Activated effector memory CD4-positive, alpha-beta T cell treated with anti-CD3 and anti-CD28 coated beads, Interleukin-2, amount 50 U/mL, for 16 hours (primary cell): ENCODE data around the gene BCL6.
A peak's percentile ranks its signal among the peaks of the same experiment; 100 is the strongest.
"Not testable (repeated sequence)": the region's sequence is repeated elsewhere in the genome, so short reads cannot be mapped to it uniquely, and the experiment has no call there.

Experiments
- DNase-seq: peaks from one replicate; pipeline ENCODE4 v3.0.0-alpha.2; 2020

Gene BCL6

DNA sequence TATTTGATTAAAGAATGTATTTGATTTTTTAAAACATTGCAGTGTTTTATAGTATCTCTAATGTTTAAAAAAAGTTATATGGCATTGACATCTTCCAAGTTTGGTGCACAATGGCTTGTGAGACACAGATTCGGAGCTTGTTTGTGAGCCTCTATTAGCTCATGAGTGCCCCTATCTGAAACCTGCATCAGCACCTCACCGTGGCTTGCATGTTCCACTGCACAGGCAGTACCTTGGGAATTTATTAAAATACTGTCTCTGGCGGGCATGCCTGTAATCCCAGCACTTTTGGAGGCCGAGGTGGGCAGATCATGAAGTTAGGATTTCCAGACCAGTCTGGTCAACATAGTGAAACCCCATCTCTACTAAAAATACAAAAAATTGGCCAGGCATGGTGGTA lies 36.1 kb downstream of the BCL6 start:
- DNase-seq, result no peak

DNA sequence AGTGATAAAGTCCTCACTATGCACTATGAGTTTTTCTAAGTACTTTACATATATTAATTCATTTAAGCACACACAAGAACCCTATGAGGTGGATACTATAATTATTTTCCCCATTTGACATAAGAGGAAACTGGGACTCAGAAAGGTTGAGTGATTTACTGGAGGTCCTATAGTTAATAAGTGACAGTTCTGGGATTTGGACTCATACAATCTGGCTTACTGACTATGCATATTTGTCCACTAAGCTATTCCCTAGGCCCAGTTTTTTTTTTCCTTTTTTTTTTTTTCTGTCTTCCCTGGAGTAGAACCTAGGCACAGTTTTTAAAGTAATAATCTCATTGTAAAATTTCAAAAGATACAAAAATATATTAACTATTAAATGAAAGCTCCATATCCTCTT lies 36.6 kb downstream of the BCL6 start:
- no peak for DNase-seq

DNA sequence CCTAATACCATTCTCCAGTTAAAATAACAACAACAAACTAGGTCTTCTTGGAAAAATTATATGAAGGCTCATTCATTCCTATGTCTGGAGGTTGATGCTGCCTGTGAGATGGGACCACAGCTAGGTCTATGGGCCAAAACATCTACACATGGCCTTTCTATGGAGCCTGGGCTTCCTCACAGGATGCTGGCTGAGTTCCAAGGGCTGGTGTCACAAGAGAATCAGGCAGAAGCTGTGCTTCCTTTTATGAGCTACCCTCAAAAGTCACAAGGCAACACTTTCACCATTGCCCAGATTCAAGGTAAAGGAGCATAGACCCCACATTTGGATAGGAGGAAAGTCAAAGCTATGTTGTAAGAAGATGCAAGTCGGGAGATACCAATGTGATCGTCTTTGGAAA lies 38.3 kb downstream of the BCL6 start:
- no peak for DNase-seq

DNA sequence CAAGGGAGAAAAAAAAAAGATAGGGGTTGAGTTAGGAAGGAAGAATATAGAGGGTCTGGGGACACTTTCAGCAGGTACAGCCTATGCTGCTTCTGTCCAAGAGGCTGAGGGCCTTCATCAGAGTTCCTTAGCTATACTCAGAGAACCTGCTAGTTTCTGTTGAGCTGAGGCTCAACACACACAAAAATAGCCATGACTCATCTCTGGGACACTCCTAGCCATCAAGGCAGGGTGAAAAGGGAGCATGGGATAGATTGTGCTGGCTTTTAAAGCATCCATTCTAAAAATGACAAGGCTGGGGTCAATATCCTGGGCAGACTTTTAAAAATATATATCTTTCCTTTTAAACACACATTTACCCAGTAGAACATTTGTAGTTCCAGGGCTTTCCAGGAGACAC lies 40.1 kb downstream of the BCL6 start:
- no peak for DNase-seq

DNA sequence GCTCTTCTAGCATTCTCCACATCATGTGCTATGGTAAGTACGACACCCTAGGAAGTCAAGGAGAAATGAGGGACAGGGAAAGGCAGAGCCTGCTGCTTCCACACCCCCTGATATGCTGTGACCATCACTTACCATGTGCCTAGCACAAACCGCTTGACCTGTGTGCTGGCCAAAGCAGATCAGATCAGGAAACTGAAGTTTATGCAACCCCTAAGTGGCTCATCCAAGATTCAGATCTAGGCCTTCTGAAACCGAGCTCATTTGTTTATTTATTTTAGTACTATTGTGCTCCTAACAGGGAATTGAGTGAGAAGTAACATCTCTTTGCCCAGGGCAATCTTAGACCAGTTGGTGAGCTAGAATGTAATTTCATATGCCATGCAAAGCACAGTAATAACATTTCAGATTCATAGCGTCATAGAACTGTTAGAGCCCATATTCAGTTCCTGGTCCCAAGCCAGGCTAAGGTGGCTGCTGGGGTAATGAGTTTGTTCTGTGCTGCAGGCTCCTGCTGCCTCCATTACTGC lies 42.7 kb downstream of the BCL6 start, which contains the start of gene RTP2:
TSS of gene RTP2 (minus strand) at position 51 of the 527 bp plus-strand sequence. CDS start 429 bp downstream, outside the sequence.
- DNase-seq, result no peak

DNA sequence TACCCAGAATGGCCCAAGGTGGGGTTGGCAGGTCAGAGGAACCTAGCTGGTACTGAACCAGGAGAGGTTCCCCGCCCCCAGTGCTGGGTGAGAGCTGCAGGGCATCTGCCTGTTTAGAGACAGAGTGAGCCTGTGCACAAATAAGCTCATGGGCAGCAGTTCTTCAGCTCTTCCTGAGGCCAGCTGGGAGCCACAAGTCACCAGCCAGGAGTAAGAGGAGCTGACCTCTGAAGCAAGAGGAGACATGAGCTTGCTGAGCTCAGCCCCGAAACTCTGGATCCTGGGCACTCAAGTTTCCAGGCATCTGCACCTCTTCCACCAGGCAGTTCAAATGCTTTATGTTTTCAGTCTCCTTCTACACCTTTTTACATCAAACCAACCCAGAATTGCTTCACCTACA lies 45.0 kb downstream of the BCL6 start:
- DNase-seq, result no peak

DNA sequence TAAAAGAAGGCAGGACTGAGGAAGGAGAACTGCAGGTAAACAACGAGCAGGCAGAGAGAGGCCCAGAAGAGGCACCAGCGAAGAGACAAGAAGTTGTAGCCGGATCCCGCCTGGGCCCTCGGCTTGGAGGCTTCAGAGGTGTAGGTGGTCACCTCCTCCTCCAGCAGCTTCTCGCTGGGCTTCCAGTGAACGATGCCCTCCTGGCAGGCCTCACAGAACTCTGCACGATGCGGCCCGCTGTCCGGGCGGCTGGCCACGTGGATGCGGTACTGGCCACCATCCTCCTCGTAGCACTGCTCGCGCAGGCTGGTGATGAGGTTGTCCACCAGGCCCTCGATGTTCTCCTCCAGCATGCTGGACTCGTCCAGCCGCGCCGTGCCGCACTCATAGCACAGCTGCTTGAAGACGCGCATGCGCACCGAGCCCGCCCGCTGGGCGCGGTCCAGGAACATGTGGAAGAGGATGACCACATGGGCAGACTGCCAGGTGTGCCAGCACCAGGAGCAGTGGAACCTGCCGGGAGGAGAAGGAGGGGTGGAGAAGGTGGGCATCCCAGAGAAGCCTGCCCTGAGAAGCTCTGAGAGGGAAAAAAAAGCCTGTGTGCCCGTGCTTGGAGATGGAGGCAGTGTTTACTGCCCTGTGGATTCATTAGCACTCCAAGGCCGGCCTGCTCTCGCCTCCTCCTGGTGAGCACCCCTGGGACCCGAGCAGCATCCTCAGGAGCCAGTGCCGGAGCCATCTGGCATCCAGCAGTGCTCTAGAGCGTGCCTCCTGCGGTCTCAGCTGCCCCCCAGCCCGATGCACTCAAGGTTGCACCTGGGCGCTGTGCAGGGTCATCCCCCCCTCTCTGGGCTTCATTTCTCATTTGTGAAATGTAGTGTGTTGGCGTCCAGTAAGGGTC lies 46.5 kb downstream of the BCL6 start:
- no peak for DNase-seq

GRCh38 chr3:187696021-187696420 lies 49.2 kb downstream of the BCL6 start:
- no peak for DNase-seq

DNA sequence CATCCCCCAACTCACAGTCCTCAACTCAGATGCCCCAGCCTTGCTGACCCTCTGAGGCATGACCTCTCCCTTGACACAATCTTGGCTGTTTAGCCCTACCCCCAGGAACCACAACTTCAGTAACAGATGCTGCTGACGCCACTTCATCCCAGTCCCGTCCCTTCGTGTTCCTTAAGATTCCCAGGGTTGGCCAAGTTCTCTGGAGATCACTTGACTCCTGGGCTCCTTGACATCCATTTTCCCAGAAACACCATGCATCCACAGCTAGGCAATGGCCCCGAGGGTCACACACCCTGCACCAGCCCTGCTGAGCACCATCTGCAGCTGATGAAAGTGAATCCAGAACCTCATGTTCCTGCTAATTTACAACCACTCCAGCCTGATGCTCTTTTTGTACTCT lies 49.8 kb downstream of the BCL6 start:
- no peak for DNase-seq

DNA sequence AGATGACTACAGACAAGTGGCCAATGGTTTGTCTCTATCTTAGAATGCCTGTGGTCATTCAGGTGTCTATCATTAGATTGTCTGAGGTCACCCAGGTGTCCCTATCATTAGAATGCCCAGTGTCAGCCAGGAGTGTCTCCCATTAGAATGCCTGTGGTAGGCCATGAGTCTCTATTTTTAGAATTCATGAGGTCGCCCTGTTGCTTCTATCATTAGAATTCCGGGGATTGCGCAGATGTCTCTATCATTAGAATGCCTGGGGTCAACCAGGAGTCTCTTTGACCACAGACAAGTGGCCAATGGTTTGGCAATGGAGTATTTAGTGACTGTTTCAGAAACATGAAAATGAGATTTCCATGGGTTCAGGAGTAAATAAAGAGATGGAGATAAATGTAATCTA lies 50.5 kb downstream of the BCL6 start:
- DNase-seq, result no peak

- DNase-seq, result no peak
These were observed 51.8 kb downstream of the BCL6 start for GRCh38 chr3:187693431-187693830.

GRCh38 chr3:187689984-187690383 lies 55.3 kb downstream of the BCL6 start:
- DNase-seq, result no peak

- no peak for DNase-seq
These were observed 58.5 kb downstream of the BCL6 start for GRCh38 chr3:187686621-187687273.

DNA sequence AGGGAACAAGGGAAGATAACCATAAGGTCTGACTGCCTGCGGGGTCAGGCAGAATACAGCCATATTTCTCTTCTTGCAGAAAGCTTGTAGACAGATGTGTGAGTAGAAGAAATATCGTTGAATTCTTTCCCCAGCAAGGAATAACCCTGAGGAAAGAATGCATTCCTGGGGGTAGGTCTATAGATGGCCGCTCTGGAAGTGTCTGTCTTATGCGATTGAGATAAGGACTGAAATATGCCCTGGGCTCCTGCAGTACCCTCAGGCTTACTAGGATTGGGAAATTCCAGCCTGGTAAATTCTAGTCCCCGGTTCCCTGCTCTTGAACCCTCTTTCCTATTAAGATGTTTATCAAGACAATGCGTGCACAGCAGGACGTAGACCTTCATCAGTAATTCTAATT lies 59.3 kb downstream of the BCL6 start:
- no peak for DNase-seq

DNA sequence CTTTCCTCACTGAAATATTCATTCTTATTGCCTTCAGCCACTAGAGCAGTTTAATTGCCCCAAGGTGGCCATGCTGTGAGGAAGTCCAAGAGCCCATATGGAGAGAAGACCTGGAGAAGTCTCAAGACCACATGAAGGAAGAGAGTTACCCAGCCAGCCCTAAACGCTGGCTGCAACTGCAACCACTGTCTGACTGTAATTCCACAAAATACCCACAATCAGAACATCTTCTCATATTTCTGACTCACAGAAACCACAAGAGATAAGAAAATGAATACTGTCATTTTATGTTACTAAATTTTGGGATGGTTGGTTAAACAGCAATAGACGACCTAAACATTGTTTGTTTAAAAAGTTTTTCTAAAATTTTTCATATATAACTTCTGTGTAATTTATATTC lies 60.4 kb downstream of the BCL6 start:
- no peak for DNase-seq

DNA sequence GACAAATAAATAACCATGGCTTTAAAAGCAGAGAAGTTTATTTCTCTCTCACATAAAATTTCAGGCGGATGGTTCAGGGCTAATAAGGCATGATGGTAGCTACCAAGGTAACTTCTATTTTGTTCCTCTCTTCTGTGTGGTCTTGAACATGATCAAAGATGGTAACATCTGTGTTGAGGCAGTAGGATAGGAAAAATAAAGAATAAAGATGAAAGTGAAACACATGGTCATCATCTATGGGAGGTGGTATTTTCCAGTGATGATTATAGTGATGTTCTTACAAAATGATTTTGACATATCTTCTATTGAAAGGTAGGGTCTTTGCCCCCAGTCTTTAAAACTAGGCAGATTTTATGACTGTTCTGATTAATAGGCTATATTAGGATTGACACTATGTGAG lies 60.8 kb downstream of the BCL6 start:
- no peak for DNase-seq

DNA sequence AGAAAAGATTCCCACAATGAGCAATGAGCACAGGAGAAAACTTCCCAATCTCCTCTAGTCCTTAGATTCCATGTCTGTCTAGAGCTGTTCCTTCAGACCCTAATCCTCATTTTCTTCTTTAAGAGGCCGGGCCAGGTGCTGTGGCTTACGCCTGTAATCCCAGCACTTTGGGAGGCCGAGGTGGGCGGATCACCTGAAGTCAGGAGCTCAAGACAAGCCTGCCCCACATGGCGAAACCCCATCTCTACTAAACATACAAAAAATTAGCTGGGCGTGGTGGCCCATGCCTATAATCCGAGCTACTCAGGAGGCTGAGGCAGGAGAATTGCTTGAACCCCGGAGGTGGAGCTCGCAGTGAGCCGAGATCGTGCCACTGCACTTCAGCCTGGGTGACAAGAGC lies 63.5 kb downstream of the BCL6 start:
- not testable (repeated sequence) for DNase-seq

DNA sequence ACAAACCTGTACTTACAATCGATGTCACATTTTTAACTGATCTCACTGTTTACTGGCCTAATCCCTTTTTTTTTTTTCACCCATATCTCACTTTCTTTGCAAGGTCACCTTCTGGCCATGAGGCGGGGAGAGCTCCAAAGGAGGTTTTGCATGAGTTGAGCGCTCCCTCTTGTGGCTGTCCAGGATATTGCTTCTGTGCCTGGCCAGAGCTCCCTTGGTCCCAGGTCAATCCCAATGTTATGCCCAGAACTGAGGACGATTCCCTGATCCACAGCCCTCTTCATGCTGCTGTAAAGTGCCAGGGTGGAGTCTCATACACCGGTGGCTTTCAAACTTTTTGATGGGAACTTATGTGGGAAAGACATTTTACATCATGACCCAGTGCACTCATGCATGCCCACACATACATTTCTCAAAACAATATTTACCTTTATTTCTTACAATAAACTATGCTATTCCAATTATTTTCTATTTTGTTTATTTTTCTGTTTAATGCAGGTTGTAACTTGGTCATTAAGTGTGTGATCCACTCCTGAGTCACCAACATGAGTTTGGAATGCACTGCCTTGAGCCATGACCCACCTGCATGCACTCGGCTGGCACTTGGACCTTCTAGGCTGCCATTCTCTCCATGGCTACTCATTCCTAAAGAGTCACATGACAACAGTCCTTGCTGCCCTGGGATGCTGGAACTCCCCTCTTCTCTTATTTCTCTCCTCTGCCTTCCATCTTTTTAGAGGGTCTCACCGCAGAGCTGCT lies 65.5 kb downstream of the BCL6 start:
- peak; percentile 87 for DNase-seq

- DNase-seq, result no peak
These were observed 66.5 kb downstream of the BCL6 start for GRCh38 chr3:187678726-187679268.

GRCh38 chr3:187677604-187678003 lies 67.7 kb downstream of the BCL6 start:
- DNase-seq, result no peak

GRCh38 chr3:187673012-187673411 lies 72.3 kb downstream of the BCL6 start:
- DNase-seq, result no peak
